HG02642 (cell line): ENCODE measurements around the gene PKD2.
"Not testable (repeated sequence)": the region's sequence is repeated elsewhere in the genome, so short reads cannot be mapped to it uniquely, and the experiment has no call there.

Experiments
- ATAC-seq: cut with Tn5 transposase; IDR thresholded peaks from one replicate; pipeline ENCODE4 v1.9.1; 2021; ENCODE audit warnings: mild to moderate bottlenecking; ENCODE audit not compliant: unreplicated experiment, poor library complexity

The PKD2 gene

DNA sequence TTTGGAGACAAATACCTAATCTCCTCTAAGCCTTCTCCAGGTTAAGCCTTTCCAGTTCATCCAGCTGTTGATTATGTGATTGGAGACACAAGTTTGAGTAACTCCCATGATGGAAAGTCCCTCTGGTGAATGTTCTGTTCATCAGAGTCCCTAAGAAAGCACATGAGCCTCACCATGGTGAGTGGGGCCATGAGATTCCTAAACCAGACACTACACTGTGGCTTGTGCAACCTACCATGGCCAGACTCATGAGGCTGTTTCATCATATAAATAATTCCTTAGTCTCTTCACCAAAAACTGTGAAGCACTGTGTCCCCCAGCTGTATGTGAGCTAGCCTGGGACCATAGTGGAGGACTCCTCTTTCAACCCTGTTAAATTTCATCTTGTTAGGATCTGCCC lies 14.4 kb downstream of the PKD2 start:
- no peak for ATAC-seq

DNA sequence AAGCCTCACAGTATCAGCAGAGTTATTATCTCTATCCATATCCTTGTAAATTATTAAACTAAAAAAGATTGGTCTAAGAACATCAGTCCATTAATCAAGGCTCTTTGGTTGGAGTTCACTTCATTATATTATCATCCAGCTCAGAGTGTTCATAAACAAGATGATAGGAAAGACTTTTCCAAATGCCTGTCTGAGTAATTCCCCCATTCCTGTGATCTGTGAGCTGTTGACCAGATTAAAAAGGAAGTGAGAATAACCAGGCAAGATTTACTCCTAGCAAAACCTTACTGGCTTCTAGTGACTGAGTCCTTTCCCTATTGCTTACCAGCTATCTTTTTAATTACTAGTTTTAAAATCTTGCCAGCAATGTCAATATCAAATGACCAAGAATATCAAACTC lies 14.9 kb downstream of the PKD2 start:
- no peak for ATAC-seq

DNA sequence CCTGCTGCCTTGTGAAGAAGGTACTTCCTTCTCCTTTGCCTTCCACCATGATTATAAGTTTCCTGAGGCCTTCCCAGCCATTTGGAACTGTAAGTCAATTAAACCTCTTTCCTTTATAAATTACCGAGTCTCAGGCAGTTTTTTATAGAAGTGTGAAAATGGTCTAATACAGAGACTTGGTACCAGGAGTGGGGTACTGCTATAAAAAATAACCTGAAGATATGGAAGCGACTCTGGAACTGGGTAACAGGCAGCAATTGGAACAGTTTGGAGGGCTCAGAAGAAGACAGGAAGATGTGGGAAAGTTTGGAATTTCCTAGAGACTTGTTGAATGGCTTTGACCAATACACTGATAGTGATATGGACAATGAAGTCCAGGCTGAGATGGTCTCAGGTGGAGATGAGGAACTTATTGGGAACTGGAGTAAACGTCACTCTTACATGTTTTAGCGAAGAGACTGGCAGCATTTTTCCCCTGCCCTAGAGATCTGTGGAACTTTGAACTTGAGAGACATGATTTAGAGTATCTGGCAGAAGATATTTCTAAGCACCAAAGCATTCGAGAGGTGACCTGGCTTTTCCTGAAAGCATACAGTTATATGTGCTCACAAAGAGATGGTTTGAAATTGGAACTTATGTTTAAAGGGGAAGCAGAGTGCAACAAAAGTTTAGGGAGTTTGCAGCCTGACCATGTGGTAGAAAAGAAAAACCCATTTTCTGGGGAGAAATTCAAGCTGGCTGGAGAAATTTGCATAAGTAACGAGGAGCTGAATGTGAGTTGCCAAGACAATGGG lies 18.6 kb downstream of the PKD2 start:
- not testable (repeated sequence) for ATAC-seq

DNA sequence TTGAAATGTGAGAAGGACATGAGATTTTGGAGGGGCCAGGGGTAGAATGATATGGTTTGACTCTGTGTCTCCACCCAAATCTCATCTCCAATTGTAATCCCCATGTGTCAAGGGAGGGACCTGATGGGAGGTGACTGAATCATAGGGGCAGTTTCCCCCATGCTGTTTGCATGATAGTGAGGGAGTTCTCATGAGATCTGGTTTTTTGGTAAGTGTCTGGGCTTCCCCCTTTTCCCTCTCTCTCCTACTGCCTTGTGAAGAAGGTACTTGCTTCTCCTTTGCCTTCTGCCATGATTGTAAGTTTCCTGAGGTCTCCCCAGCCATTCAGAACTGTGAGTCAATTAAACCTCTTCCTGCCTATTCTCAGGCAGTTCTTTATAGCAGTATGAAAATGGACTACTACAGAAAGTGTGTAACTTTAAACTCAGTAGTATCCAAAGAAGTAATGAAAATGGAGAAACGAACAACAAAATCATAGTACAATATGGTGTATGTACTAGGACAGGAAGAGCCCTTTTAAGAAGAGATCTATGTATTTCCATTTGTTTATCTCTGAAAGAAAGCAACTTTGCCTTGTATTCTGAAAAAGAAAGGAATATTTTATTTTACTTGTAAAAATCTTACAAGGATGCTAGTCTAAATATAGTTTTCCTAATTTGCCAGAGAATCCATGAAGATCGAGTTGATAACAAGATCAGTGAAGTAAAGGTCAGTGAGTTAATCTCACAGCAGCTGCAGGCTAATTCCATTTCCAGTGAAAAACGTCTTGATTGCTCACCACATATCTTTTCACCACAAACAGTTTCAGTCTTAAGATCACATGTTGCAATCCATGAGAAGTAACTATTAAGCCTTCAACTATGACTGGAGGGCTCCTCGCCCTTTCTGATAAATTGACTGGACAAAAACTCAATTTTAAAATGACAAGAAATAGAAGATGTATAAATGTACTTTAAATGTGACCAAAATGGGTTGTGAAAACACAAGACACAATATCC lies 20.5 kb downstream of the PKD2 start:
- no peak for ATAC-seq

DNA sequence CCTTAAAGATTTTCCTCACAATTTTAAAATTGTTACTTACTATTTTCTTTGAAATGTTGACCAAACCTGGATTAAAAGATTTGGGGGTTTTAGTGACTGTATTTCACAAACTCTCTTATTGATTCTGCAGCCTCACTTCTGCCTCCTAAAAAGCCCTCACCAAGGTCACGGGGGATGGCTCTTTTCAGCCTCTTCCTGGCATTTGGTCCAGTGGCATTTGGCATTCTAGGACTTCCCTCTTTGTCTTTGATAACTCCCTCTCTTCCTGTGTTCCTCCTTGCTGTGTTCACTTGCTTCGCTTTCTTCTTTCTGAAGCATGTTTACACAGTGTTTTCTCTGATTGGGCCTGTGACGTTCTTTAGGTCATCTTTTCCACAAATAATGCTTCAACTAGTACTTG lies 21.5 kb downstream of the PKD2 start:
- ATAC-seq: no peak

DNA sequence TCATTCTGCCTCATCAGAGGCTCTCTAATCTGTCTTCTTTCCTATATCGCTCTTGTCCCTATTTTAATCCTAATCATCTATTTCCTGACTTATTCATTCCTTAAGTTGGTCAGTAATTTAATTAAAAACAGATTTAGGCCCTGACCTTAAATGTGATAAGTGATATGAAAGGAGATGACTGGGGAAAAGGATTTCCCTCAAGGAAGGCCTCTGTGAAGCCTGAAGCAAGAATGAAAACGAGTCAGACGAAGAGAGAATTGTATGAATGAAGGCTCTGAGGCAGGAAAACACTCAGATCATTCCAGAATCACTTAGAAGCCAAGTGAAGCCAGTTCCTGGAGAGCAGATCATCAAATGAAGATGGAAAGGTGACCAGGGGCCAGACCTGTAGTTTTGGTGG lies 22.1 kb downstream of the PKD2 start:
- ATAC-seq: no peak

DNA sequence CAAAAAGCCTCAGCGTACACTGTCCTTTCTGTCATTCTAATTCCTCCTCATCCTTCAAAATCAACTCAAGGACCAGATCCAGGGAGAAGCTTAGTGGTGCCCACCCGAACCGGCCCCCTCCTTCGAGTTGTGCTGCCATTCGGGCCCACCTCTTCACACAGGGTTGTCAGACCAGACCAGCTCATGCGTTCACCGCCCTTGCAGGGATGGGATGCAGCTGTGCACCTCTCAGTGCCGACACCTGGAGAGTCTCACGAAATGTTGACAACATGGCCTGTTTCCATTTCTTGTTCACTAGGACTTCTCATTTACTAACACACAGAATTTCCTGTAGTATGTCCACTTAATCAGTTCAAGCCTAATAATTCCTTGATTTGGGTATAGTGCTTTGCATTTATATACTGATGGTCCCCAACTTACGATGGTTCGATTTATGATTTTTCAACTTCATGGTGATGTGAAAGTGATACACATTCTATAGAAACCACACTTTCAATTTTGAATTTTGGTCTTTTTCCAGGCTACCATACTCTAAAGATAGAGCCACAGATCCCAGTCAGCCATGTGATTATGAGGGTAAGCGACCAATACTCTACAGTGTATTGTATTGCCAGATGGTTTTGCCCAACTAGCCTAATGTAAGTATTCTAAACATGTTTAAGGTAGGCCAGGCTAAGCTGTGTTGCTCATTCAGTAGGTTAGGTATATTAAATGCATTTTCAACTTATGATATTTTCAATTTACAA lies 23.3 kb downstream of the PKD2 start:
- ATAC-seq: no peak

DNA sequence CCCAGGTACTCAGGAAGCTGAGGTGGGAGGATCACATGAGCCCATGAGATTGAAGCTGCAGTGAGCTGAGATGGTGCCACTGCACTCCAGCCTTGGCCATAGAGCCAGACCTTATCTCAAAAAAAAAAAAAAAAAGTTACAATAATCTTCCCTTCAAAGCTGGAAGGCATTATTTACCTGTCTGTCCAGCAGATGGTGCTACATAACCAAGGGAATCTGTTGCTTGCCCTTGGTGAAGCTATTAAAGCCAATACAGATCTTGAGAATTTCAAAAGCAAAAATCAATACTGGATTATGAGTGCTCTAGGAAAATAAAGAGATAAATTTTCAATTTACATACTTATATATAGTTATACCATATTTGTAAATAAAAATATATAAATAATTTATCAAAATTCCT lies 25.9 kb downstream of the PKD2 start:
- ATAC-seq: peak; percentile 58

DNA sequence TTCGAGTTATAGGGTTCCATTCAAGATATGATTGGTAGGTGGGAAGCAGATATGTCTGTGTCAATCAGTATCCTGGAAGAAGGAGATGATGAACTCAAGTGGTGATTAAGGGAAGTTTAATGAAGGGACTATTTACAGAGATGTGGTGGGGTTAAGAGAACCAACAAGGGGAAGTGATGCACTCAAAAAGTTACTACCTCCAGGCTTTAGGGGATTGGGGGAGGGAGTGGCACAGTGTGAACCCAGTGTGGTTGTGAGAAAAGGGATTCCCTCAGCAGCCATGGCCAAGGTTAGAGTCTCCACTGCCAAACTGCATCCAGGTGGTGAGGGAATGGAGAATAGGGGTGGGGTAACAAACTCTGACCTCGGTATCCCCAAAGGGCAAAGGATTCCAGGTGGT lies 27.9 kb downstream of the PKD2 start:
- ATAC-seq: no peak

DNA sequence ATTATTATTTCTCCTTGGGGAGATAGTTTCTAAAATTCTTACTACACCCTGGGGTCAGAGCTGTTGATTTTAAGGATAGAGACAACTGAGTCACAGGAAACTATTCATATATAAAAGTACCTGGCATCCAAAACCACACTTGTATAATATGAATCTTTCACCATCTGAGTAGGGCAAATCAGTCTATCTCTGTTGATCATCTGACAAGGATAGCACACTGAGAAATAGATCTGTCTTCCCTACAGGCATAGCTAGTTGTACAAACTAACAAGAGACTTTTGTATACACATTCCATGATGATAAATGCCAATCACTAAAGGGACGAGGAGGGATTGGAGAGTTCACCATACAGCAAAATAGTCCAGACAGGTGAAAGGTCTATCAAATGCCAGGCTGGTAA lies 30.0 kb downstream of the PKD2 start:
- no peak for ATAC-seq

DNA sequence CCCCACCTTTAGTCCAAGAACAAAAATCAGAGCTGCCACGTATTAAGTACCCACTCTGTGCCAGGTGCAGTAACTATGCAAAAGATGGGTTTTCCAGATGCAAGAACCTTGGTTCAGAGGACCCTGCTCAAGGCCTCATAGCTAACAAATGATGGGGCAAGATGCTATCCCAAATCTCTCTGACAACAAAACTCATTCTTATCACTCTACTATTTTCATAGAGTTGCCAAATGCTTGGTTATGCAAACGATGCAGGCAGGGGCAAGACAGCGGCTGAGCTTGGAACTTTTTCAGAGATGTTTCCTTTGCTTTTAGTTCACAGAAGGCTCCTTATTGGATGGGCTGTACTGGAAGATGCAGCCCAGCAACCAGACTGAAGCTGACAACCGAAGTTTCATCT lies 30.5 kb downstream of the PKD2 start:
- no peak for ATAC-seq

DNA sequence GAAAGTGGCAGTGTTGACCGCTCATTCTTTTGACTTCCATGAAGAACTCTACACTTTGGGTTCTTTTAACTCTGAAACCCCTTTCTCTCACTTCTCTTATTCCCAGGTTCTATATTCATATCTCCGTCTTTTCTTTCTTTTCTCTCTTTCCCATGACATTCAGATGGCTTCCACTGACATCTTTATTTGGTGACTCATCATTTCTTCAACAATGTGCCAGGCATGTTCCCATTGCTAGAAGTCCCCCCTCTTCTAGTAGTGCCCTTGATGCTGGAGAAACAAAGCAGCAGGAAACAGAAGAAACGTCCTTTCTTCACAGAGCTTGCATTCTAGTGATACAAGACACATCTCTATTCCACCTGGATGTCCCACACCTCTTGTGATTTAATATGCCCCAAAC lies 33.3 kb downstream of the PKD2 start:
- no peak for ATAC-seq

DNA sequence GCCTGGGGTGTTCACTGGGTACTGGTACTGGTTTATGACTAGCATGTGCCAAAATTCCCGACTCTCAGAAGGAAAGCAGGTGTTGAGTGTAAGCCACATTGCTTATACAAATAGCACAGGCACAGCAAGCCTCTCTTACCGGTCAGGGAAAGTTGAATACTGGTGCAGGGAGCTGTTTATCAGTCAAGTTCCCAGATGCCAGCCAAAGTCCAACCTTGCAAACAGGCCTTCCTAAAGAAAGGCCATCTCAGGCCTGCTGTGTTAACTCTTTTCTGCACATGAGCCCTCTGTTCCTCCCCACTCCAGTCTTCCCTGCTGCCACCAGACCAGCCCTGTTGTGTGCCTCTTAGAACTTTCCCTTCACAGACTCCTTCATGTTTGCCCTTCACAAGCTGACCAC lies 34.2 kb downstream of the PKD2 start:
- ATAC-seq: no peak

DNA sequence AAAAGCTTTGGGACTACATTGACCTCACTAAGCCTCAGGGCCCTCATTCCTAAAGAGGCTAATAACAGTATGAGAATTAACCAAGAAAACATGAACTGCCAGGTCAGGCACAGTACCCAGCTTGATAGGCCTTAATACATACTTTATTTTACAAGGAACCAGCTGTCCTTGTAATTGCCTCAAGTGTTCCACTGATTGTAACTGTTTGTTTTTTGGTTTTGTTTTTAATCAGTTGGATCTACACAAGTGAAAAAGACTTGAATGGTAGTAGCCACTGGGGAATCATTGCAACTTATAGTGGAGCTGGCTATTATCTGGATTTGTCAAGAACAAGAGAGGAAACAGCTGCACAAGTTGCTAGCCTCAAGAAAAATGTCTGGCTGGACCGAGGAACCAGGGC lies 35.6 kb downstream of the PKD2 start:
- no peak for ATAC-seq

DNA sequence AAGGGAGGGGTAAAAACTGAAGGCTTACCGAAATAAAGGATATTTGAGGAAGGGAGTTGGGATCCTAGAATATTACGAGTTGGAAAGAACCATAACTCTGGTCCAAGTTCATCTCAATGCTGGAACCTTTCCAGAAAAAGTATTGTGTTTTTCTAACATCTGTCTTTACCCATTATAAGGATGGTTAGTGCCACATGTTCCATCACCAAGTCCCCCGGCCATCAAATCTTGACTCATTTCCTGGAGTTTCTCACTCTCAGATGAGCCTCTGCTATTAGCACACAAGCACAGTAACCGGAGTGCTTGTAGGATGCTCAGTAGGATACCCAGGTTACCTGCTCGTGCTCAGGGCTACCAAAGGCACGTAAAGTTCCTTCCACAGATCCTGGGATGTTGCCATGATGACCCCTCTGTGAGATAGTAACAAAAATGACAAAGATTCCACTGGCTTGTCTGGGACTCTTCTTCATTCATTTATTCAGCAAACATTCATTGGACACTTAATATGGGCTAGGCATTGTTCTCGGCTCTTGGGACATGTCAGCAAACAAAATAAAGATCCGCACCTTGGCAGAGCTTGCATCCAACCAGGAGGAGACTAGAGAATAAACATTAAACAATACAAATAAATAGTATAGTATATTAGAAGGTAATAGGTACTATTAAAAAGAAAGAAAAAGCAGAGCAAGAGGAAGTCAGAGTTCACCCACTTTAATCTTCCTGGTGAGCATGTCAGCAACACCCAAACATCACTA lies 36.3 kb downstream of the PKD2 start:
- no peak for ATAC-seq

DNA sequence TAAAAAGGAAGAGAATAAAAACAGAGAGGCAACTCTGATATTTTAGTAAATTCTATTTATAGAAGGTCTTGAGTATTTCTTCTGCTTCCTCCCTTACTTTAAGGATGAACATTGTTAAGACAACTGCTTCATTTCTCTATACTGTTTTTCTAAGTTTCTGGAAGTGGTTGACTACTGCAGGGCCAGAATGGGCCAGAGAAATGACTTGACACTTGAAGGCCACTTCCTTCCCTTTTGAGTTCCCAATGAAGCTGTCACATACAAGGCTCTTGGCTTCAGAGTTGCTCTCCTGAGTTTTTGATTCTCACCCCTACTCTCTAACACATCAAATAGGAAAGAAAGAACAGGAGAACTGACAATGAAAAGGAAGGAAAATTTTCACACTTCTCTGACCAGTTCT lies 37.6 kb downstream of the PKD2 start:
- no peak for ATAC-seq

DNA sequence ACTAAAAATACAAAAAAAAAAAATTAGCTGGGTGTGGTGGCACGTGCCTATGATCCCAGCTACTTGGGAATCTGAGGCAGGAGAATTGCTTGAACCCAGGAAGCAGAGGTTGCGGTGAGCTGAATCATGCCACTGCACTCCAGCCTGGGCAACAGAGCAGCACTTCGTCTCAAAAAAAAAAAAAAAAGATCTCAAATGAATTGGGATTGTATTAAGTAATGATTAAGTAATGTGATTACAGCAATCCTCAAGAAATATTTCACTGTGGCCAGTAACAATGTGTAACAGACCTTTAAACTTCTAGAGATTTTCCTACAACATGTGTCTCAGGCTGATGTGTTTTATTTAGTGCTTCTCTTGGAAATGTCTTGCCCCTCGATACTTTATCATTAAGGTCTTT lies 46.8 kb downstream of the PKD2 start:
- ATAC-seq: no peak

DNA sequence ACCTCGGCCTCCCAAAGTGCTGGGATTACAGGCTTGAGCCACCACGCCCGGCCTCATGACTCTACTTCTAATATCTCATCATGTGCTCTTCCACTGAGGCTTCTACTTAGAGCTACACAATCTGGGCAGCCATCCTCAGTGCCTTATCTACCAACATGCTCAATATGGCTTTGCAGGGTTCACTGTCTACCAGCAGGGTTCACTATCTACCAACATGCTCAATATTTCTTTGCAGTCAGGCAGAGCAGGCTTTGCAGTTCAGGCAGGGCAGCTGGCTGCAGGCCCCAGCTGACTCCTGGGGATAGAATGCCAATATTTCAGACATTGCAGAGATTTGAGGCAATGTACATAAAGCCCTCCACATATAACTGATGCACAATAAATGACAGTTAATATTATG lies 47.5 kb downstream of the PKD2 start:
- ATAC-seq: no peak

DNA sequence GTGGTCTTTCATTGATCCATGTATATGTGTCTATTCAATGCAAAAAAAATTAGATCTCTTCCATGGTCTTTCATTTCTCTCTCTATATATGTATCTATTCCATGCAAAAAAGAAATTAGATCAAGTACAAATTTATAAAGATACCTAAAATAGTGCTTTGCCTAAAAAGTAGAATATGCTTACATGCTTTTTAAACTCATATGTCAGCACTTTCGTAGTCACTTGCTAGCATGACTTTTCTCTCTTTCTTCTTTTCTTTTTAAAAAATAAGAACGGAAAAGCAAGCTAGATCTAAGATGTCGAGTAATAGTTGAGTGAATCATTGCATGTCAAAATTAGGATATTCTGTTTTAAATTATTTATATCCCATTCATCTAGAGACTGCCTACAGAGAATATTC lies 50.9 kb downstream of the PKD2 start:
- no peak for ATAC-seq

DNA sequence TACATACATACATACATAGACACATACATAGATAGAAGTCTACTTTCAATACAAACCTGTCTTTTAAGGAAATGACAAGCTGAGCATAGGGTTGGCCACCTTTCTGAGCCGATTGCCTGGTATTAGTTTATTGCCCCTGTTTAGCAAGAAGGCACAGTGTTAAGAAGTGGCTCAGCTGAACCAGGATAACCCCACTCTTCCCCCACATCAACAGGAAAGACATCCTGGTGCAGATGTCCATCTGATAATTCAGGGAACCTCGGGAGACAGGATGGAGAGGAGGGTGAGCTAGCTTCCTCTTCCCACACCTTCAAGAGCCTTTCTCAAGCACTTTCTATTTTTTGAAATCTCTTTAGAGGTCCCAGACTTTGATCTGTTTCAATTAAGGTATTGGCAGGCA lies 52.3 kb downstream of the PKD2 start:
- no peak for ATAC-seq
